Activated CD8-positive, alpha-beta memory T cell treated with anti-CD3 and anti-CD28 coated beads, Interleukin-2, amount 50 U/mL, for 24 hours (primary cell): ENCODE data around the gene EXOC3L1.
A peak's percentile ranks its signal among the peaks of the same experiment; 100 is the strongest.

Experiments used
- DNase-seq: peaks from one replicate; pipeline ENCODE4 v3.0.0-alpha.2; 2020; ENCODE audit errors: extremely low read depth

Gene EXOC3L1, protein sequence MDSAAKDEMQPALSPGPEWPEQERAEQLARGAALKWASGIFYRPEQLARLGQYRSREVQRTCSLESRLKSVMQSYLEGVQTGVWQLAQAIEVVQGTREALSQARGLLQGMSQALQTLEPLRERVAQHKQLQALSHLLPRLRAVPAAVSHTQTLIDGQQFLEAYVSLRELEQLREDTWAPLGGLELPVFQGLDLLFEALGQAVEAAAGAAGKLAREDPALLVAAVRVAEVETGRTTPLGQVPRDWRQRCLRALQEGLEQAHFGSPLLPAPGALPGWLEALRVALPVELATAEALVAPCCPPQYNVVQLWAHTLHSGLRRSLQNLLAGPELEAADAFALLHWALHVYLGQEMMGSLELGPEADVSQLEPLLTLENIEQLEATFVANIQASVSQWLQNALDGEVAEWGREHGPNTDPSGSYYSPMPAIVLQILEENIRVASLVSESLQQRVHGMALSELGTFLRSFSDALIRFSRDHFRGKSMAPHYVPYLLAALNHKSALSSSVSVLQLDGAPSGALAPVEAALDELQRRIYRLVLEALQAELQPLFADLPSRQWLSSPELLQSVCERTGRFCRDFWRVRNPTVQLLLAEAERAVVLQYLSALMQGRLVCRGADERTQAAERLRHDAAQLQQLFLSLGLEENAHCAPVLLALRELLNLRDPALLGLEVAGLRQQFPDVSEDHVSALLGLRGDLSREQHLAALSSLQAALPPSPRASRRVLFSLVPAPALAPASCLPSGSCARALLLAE

DNA sequence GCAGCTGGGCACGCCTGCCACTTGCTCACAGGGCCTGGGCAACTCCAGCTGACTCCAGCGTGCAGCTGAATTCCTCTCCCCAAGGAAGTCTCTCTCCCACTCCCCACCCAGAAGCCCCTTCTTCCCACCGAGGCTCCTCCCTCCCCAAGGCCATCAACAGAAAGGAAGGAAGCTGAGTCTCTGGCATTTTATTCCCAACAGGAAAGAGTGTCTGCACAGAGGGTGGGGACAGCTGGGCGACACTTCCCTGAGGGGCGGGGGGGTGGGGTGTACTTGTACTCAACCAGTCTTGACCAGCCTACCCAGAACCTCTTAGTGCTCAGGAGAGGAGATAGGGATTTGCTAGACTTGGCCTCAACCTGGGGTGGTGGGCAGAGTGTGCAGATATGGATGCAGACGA, at the start of gene EXOC3L1:
EXOC3L1 (minus strand) TSS at position 96 of the 400 bp plus-strand sequence. CDS start 460 bp downstream, outside the sequence.
- DNase-seq = no peak

DNA sequence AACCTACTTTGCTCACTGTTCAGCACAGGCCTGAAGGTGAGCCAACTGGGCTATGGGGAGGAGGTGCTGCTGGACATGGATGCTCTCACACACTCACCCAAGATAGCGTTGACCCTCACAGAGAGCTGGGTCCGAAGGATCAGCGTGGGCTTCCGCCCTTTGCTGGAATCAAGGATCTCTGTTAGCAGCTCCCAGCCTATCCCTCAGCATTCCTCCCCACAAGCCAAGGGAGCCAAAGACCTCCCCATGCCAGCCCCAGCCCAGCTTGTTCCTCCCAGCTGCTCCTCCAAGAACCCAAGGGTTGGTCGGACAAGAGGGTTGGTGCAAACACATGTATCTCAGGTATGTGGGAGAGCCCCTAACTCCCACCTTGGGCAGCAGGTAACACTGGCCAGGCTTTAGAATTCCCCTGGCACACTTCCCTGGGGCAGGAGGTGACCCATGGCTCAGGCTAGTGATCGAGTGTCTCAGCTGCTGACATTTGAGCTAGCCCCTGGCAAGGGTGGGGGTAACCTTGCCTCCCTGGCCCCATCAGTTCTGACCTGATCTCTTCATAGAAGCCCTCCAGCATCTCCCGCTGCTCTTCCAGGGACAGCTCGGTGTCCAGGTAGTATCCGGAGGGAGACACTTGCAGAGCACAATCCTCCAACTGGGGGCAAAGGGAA, 49.0 kb upstream of the EXOC3L1 start:
- no peak for DNase-seq

DNA sequence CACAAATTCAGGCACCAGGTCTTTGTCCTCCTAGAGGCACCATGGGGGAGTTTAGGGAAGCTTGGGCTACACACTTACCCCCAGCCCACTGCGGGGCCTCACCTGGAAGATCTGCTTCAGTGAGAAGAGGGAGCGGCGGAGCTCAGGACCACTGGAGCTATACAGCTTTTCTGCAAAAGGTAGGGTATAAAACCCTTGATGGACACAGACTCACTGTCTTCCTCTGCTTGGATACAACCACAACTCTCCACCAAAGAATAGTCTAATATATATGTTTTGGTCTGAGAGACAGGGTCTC, 48.3 kb upstream of the EXOC3L1 start:
- no peak for DNase-seq

DNA sequence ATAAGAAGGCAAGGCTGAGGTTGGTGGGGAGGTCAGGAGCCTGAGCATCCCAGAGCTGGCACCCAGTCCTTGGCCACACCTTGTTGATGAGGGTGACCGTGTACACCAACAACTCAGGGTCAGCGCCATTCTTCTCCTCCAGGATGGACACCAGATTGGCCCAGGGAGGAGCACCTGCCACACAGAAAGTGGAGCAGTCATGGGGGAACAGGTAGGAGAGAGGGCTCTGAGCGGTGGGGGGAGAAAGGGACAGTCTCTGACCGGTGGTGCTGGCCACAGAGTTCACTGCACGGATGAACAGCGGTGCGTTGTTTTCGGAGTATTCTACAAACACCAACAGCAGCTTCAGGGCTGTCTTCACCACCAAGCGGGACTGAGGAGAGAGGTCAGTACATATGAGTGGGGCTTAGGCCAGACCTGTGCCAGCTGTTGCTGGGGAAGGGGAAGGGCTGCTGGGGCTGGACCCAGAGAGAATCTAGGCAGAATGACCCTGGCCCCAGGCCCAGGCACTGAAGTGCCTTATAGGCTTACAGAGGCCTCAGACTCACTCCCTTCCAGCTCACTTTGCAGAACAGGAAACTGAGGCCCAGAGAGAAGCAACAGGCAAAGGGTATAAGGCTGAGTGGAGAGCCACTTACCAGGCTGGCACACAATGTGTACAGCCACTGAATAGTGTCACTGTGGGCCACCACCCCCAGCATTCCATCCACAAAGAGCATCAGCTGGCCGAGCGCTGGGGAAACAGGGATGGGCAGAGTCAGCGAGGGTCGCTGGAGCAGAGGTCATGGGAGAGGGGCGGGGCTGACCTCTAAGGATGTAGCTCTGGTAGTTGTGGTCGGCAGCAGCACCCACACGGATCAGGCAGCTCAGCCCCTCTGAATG, 47.7 kb upstream of the EXOC3L1 start:
- no peak for DNase-seq

DNA sequence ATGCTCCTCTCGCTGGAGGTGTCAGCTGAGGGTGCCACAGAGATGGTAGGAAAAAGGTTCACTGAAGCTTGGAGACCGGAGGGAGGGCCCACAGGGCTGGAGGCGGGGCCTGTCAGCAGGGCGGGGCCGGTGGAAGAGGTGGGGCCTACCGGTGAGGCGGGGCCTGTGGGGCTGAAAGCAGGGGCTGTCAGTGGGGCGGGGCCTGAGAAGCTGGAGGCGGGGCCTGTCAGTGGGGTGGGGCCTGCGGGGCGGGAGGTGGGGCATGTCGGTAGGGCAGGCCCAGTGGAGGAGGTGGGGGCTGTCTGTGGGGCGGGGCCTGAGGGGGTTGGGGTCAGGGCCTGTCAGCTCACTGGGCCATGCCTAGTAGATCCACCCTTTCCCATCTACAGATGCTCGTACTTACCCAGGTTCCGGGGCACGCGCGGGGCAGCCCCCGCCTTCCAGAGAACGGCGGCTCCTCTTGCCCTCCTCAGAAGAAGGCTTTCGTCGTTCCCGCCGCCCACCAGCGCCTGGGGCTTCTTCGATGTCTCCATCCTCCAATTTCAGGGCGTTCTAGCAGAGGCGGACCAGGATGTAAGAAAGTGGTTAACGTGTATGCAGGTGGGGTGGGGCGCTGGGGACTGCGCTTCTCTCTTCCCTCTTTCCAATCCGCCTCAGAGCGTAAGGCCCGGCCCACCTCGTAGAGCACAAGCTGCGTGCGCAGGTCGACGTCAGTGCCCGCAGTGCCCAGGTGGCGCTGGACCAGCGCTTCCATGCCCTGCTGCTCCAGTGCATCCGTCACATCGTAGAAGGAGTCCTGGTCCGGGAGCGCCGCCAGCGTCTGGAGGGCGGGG, 46.8 kb upstream of the EXOC3L1 start:
- no peak for DNase-seq

DNA sequence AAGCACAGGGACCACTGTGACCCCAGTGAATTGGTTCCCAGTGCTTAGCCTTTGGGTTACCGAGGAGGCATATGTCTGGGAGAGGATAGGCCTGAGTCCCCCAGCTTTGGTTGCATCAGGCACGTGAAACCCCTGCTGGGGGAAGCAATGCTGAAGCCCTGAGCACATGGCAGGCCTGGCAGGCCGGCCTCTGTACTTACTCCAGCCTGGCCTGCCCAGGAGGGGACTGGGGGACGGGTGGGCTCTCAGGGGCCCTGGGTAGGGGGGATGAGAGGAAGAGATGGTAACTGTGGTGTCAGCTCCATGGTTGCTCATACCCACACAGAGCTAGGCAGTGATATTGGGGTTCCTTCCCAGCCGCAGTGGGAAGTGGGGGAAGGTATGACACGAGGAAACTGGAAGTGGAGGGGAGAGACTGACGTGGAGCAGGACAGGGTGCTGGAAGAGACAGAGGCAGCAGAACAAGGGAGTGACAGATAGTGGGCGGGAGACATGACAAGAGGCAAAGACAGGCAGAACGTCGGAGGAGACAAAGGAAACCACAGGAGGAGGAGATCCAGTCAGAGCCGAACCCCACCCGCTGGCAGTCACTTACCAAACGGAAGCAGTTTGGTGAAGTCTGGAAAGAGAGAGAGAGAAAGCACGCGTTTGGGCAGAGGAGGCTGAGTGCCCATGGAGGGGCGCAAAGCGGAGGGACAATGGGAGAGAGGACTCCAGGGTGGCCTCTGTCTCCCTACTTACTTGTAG, 46.1 kb upstream of the EXOC3L1 start:
- DNase-seq = no peak

DNA sequence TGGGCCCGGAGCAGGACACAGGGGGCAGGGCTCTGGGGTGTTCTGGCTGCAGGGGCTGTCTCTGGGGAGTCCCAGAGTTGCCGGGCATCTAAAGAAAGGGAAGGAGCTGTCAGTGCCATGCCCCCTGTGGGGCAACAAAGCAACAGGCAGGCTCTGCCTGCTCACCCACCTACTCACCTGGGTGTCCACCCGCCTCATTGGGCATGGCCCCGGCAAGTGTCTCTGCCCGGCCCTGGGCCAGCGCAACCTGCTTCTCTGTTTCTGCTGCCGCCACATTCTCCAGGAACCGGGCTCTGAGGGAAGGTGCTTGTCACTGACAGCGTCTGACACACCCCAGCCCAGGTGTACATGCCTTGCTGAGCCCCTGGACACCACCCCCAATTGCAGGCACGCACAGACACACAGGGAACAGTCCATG, 44.3 kb upstream of the EXOC3L1 start:
- DNase-seq = no peak

DNA sequence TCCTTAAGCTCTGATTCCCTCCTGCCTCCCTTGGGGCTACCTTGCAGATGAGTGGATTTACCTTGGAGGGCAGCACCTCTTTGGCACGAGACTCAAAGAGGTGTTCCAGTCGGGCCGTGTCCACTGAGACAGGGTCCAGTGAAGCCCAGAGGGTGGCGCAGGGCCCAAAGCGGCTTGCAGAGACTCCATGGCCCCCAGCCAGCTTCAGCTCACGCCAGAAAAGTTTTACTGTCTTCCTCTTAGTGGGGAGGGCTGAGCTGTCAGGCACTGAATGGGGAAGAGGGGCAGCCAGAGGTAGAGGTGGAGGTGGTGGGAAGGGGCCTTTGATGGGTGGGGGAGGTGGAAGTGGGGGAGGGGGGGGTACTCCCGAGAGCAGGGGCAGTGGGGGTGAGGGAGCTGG, 43.7 kb upstream of the EXOC3L1 start:
- DNase-seq = no peak

DNA sequence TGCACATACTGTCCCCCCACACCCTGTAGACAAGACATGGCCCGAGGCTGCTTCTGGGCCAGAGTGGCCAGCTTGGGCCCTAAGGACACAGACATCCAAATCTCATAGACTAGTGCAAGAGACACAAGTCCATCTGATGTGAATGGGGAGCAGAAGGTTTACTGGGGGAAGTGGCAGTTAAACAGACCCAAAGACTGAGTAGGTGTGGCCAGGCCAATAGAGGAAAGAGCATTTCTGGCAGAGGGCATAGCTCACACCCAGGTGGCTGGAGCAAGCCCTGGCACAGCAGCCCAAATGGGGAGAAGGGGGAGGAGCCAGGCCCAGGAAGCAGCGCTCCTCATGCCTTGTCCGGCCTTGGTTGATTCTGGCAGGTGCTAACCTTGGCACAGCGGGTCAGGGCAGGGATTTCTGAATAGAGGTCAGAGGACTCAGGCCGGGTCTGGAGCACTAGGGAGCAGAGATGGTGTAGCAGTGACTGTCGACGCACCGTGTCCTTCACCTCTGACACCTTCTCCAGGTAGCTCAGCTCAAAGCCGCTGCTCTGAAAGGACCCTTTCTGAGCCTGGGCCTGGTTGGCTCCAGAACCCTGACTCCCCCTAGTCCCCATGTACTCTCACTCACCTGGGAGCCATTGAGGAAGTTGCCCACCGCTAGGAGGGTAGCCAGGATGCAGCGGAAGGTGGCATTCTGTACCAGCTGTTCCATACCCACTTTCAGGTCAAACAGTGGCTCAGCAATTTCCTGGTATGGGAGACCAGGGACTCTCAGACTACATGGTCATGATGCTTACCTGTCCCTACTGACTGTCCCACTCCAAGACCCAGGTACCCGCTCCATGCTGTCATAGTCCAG, 41.1 kb upstream of the EXOC3L1 start:
- no peak for DNase-seq

DNA sequence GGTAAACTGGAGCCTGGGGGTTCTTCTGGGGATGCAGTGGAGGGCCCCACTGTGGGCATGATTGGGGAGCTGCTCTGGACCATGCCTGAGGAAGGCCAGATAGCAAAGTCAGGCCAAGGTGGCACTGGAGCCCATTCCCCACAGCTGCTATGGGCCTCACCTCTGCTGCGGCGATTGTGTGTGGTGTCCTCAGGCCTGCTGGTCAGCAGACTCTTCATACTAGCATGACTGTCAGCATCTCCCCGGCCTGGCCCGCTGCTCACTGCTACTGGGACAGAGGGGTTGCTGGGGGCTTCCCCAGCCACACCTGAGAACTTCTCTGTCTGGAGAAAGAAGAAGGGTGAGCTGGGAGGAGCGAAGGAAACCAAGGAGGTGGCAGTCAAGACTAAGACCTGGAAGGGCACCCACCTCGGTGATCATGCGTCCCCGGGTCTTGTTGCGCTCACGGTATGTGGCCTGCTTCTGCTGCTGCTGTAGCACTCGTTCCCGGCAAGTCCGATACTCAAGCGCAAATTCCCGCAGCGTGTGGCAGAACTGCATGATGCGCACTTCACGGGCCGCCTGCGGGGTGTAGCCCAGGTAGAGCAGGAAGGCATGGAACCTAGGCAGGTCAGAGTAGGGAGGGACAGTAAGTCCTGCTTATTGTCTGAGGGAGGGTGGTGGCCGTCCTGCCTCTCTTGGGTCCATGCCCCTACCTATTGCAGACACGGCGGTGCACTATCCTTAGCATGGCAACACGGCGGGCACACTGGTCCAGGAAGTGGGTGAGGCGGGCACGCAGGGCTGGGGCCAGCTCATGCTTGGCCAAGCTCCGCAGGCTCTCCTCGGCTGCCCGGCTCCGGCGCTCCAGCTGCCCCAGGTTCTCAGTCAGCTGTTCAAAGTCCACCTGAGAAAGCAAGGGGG, 40.2 kb upstream of the EXOC3L1 start:
- no peak for DNase-seq

DNA sequence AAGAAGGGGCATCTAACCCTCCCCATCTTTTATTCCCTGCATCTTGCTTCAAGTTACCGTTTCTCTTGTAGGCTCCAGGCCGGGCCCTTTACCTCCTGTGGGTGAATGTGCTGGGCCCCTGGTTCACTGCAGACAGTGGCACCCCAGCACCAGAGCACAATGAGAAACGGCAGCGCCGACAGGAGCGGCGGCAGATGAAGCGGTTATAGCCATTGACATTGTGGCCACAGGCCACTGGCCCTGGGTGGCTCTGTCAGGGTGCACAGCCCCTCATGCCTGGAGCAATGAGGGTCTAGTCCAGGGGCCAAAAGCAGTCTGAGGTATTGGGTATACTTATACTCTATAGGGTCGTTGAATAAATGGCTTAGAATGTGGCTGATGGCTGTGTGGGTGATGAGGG, 39.0 kb upstream of the EXOC3L1 start:
- DNase-seq = no peak

DNA sequence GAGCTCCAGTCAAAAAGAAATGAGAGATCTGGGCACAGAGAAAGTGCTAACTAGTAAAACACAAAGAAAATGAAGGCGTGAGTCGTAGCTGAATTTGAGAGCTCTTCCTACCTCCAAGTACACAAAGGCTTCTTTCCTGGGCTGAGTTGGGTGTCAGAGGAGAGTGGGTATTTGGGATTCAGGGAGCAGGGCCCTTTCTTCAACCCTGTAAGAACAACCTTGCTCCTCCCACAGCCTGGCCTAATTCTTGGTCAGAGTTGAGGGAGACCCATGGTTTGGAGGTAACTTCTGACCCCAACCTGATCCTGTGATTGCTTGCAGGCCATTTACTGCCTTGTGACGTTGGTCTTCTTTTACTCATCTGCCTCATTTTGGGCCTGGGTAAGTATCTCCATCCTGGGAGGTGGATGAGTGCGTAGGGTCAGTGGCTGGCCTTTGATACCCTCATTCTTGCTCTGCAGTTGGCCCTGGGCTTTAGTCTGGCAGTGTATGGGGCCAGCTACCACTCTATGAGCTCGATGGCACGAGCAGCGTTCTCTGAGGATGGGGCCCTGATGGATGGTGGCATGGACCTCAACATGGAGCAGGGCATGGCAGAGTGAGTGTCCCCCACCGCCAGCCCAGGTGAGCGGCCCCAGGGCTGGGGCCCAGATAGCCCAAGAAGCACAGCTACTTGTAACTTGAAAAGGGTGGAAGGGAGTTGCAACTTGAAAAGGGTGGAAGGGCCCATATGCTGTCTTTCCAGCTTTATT, 38.3 kb upstream of the EXOC3L1 start:
- DNase-seq = no peak

DNA sequence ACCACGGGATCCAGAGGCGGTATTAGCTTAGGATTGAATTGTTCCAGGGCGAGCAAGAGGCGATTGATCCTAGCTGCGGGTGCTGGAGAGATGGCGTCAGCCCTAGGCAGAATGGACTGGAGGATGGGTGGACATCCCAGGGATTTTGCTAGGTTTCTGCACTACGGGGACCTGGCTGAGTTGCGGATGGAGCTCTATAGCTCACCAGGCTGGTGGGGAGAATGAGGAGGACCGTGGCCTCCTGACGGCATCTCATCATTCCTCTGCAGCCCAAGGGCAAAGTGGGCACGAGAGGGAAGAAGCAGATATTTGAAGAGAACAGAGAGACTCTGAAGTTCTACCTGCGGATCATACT, 37.6 kb upstream of the EXOC3L1 start:
- DNase-seq = no peak

DNA sequence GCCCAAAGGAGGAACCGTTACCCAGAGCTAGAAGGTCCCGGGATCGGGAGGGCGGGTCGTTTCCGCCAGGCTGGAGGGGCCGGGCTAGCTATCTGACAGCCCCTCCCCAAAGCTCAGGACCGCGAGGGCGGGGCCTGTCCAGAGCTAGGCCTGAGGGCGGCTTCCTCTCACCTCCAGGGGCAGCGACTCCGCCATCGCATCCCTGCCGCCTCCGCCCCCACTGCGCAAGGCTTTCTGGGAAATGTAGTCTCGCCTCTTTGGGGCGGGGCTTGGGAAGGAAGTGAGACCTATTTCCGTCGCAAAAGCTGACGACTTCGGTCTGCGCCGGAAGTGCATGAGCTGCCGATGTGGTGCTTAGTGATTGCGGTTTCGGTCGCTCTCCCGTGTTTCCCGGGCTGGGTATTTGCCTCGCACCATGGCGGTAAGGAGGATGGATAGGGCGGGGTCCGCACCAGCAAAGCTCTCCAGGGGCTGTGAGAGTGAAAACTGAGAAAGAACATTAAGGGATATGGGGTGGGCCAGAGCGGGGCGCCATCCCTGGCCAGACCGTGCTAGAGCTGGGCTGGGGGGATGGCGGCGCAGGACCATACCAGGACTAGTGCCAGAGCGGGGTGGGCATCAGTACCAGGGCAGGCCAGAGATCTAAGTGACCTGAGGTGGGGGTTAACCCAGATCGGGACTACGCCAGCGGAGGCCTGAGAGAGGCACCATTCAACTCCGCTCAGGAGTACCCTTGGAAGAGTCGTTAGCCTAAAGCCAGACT, 37.0 kb upstream of the EXOC3L1 start, which contains the start of gene TMEM208:
TMEM208 (plus strand) TSS at position 327 of the 763 bp plus-strand sequence; CDS start at position 416, 89 bp downstream.
- peak; percentile 98 for DNase-seq

DNA sequence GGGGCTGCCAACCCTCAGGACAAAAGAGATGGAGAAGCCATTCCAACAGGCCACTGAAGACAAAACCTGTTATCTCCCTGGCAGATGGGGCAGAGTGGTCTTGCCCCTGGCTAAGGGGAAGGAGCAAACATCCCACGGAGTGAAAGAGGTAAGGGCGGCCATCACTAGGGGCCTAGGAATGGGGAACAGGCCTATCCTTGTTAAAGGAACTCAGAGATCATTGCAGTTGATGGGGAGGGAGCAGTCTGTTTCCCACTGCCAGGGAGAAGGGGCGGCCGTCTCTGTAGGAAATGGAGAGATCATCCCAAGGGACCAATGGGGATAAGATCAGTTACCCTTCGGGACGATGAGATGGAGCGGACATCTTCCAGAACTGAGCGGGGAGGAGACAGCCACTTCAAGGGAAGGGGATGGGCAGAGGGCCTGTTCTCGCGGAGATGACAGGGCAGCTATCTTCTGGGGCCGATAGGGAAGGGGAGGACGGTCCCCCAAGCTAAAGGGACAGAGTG, 36.4 kb upstream of the EXOC3L1 start:
- no peak for DNase-seq

DNA sequence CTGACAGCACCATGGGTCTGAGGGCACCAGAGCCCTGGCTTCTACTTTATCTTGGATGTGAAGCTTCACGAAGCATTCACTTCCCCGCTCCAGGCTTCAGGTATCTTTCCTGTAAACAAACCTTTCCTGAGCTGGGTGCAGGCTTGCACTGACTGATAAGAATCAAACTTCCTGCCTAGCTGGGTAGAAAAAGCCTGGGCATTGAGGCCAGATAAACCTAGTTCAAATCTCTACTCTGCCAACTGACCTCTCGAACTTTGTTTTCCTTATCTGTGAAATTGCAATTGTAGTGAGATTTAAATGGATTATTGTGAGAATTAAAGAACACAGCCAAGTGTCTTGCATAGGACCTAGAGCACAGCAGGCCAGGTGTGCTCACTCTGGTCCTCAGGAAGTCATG, 34.1 kb upstream of the EXOC3L1 start:
- DNase-seq = no peak
